ENCODE results near the gene FAM151B. TPM values are rescaled to one million over a fixed set of nuclear protein-coding genes. Genes with fewer than 3 reads are reported as not detected.
A peak's percentile ranks its signal among the peaks of the same experiment; 100 is the strongest.

FAM151B gene
- total and polyA plus RNA-seq, 2 of the 8 experiments (the other 6 are each of a cell fraction or from before 2014, with no cell fraction given), result 0.62 to 1.1 TPM

- Histone ChIP-seq H3K18ac (ENCODE audit: extremely low read depth, low read length) (no peak overlapping the region), H3K23ac (ENCODE audit: insufficient read length) (no peak overlapping the region), H3K27ac (ENCODE audit: low read depth, low read length) (no peak overlapping the region), H3K4ac (replicated peaks; ENCODE audit: insufficient read length, low read depth, low read length) (no peak overlapping the region), H3K23me2 (ENCODE audit: low read depth, low read length) (peaks cover 13% of the 10 kb centered on the region; the same call in 1 of the 2 replicates), H3K79me1 (ENCODE audit: low read depth, low read length) (no peaks in the 10 kb centered on the region), H4K91ac (replicated peaks; ENCODE audit: insufficient read length, low read length) (no peak overlapping the region), H2BK5ac (ENCODE audit: low read depth, low read length) (no peak overlapping the region), H3K4me2 (ENCODE audit: insufficient read depth in 1 of 2, low read depth in 2 of 2, low read length in 2 of 2) (no peak overlapping the region), H4K20me1 (replicated peaks in 1 of 2; ENCODE audit: control insufficient read depth in 1 of 2, insufficient read depth in 2 of 2, low read length in 2 of 2) (no peaks in the 10 kb centered on the region), H3K4me3 (ENCODE audit: extremely low read depth in 1 of 4, insufficient read depth in 2 of 4, low read depth in 3 of 4, low read length in 4 of 4) (no peak overlapping the region), H3K4me1 (replicated peaks in 1 of 4; ENCODE audit: control insufficient read depth in 3 of 4, insufficient read depth in 4 of 4, low read length in 3 of 4) (peaks cover 0 to 4% (median 0%) of the 10 kb centered on the region in 4 experiments; a peak in 2 of 7 replicates), H3K79me2 (ENCODE audit: control insufficient read depth in 1 of 2, insufficient read depth in 2 of 2, low read length in 2 of 2) (no peaks in the 10 kb centered on the region), H2BK12ac (ENCODE audit: low read depth, low read length) (no peak overlapping the region), H2AFZ (ENCODE audit: low read length) (no peak overlapping the region), H3K27me3 (replicated peaks in 1 of 4; ENCODE audit: control insufficient read depth in 3 of 4, extremely low read depth in 1 of 4, insufficient read depth in 3 of 4, low read length in 3 of 4) (peaks cover 16 to 26% (median 21%) of the 10 kb centered on the region in 4 experiments), H3K14ac (ENCODE audit: insufficient read length) (no peak overlapping the region), H2BK15ac (ENCODE audit: low read length) (no peak overlapping the region; the same call in 1 of the 2 replicates), H3K9me3 (ENCODE audit: insufficient read depth in 2 of 2, low read depth in 1 of 2, low read length in 1 of 2) (no peaks in the 10 kb centered on the region), H2BK120ac (replicated peaks; ENCODE audit: low read depth, low read length) (no peak overlapping the region), H3K9ac (replicated peaks in 1 of 4; ENCODE audit: extremely low read depth in 1 of 4, low read depth in 3 of 4, low read length in 3 of 4) (no peak overlapping the region), H3K56ac (replicated peaks; ENCODE audit: insufficient read length, low read depth, low read length) (no peak overlapping the region), H3K36me3 (ENCODE audit: control insufficient read depth in 2 of 4, insufficient read depth in 4 of 4, low read length in 3 of 4) (no peaks in the 10 kb centered on the region), H4K5ac (ENCODE audit: insufficient read length, low read depth, low read length) (no peak overlapping the region), H2AK5ac (ENCODE audit: low read depth, low read length) (0 out of 2 replicates have a peak overlapping the region, but pooled peaks have one; percentile 29), H2BK20ac (ENCODE audit: low read length) (no peak overlapping the region), H4K8ac (ENCODE audit: extremely low read depth, insufficient read depth, low read length) (no peak overlapping the region)
- FAIRE-seq (no peak), DNase-seq (ENCODE audit: low read depth in 1 of 2, low spot score in 2 of 2) (no peak)
- TF ChIP-seq TAF7 (optimal IDR thresholded peaks at IDR 0.05; ENCODE audit: borderline replicate concordance, low read depth, low read length) (no peak), RBBP5 (IDR thresholded peaks at IDR 0.05; ENCODE audit: borderline replicate concordance, low read depth, low read length) (no peak), POLR2A (IDR thresholded peaks at IDR 0.05; ENCODE audit: control extremely low read depth in 1 of 2, low read depth in 2 of 2, low read length in 2 of 2) (no peak), EGR1 (IDR thresholded peaks at IDR 0.05; ENCODE audit: borderline replicate concordance, low read depth, low read length) (no peak)
- CTCF ChIA-PET (ENCODE audit: partially characterized antibody), result interaction anchor here (1.0 kb wide), 1 partner anchor 15 kb away, joined by 3 read pairs; no protein-coding TSS in a partner anchor
- WGBS, 2 experiments (ENCODE audit: extremely low coverage in 1 of 2, insufficient coverage in 1 of 2, insufficient read length in 1 of 2, insufficient replicate concordance in 2 of 2, low coverage in 1 of 2, low lambda C conversion rate in 2 of 2, missing lambda C conversion rate in 1 of 2), result 87% methylated on average over 3 of the region's 3 CpGs; no CpG with 5 or more reads in 1 of the 2 experiments
- POLR2A ChIA-PET (ENCODE audit: partially characterized antibody), result interaction anchor here (1.6 kb wide), 1 partner anchor 85 kb away, joined by 3 read pairs; no protein-coding TSS in a partner anchor
These were observed 85.2 kb downstream of the FAM151B start for GRCh38 chr5:80573062-80573461.
